Urothelium cell line (cell line): ENCODE results near the gene ACSM2A.
"Not testable (repeated sequence)": the region's sequence is repeated elsewhere in the genome, so short reads cannot be mapped to it uniquely, and the experiment has no call there.

Source experiments
- DNase-seq: peaks from one replicate; pipeline ENCODE4 v3.0.0; 2011; ENCODE audit warnings: low spot score, mixed read lengths
- FAIRE-seq: peaks from 2 replicates; lab custom pipeline; 2011; peaks lifted over from hg19 to GRCh38; lab: Jason Lieb, UNC

ACSM2A gene, protein sequence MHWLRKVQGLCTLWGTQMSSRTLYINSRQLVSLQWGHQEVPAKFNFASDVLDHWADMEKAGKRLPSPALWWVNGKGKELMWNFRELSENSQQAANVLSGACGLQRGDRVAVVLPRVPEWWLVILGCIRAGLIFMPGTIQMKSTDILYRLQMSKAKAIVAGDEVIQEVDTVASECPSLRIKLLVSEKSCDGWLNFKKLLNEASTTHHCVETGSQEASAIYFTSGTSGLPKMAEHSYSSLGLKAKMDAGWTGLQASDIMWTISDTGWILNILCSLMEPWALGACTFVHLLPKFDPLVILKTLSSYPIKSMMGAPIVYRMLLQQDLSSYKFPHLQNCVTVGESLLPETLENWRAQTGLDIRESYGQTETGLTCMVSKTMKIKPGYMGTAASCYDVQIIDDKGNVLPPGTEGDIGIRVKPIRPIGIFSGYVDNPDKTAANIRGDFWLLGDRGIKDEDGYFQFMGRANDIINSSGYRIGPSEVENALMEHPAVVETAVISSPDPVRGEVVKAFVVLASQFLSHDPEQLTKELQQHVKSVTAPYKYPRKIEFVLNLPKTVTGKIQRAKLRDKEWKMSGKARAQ

DNA sequence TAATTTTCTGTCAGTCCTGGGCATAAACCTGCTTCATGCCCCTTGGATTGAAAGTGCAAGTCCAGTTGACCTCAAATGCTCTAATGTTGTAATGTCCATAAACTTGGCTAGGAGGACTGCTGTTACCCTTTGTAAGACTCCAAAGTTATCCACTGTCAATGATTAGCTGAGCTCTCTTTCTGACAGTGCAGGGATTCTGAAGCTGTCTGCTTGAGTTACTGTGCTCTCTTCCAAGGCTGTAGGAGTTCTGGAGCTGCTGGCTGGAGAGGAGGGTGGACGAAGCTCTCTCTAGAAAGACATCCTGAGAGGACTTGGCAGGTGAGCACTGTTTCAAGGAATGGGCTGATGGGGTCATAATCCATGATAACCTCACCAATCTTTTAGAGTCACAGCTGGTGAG, at the start of gene ACSM2A:
TSS of gene ACSM2A (plus strand) at position 158 of the 400 bp plus-strand sequence. CDS start 8,594 bp downstream, outside the sequence.
- FAIRE-seq, DNase-seq: not testable (repeated sequence)

DNA sequence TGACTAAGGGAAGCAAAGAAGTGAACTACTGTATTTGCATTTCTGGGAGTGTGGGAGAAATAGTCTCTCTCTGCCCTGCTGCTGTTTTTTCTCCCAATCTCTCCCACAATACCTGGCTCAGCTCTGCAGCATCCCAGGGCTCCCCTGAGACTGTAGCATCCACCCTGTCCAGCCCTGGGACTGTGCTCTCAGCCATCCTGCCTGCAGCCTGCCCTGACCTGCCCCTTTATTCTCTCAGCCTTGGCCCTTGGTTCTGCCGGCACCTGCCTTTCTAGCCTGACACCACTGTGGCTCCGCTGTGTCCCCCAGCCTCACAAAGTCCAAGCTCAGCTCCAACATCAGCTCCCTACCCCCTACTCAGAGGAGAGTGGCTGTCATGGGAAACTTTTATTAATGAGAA, 48.7 kb upstream of the ACSM2A start:
- no peak for DNase-seq
- FAIRE-seq = no peak

DNA sequence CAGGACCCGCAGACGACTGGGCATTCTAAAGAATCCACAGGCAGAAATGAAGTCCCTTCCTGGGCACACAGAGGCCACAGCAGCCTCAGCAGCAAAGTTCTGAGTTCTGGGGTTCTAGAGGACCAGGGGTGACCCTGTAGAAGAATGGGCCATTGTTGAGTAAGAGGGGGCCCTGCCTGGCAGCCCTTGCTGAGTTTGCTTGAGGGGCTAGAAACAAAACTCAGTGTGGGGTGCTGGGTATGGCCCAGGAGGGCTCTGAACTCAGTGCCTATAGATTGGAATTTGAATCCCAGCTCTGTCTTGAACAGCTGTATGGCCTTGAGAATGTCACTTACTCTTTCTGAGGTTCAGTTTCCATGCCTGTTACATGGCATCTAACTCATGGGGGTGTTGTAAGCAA, 46.7 kb upstream of the ACSM2A start, which contains the start of gene PDILT:
TSS of gene PDILT (minus strand) at position 101 of the 400 bp plus-strand sequence. CDS start 5,437 bp downstream, outside the sequence.
- FAIRE-seq (no peak), DNase-seq (no peak)

DNA sequence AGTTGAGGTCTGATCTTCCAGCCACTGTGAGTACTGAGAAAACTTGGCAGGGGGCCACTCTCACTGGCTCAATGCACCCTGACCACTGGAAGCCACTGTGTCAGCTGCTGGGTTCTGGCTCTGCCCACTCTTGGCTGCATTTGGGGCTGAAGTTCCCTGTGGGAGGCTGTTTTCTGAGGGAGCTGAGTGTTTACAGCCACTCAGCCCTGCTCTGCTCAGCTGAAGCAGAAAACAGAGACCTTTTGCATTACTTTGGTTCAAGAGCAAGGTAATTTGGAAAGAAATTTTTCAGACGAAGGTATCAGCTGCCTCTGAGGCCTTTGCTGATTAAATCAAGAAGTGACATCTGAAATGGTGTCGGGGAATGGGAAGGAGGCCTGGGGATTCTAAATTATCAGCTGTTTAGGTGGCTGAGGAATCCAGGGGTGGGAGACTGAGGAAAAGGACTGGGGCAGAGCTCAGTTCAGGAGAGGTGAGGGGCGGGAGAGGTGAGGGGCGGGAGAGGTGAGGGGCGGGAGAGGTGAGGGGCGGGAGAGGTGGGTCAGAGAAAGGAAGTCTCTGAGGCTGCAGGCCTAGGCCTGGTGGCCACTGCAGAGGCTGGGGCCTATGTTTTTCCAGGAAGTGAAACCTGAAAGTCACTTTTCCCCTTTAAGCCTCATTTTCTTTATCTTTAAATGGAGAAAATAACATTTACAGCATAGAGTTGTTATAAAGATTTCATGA, 41.8 kb upstream of the ACSM2A start, which contains the start of gene ACSM5:
TSS of gene ACSM5 (plus strand) at position 137 of the 723 bp plus-strand sequence. CDS start 1,951 bp downstream, outside the sequence.
- FAIRE-seq = no peak

DNA sequence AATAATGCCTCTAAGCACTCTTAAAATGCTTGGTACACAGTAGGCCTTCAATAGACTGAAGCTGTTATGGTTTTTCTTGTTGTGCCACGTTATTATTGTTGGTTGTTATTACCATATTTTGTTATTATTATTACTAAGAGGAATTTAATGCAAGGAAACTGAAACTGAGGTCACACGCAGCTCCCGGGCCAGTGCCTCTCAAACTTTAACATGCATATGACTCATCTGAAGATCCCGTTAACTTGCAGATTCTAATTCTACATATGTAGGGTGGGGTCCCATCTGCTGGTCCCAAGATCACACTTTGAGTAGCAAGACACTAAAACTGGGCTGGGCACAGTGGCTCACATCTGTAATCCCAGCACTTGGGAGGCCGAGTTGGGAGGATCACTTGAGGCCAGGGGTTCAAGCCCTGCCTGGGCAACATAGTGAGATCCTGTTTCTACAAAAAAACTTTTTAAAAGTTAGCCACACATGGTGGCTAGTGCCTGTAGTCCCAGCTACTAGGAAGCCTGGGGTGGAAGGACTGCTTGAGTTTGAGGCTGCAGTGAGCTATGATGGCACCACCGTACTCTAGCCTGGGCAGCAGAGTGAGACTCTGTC, 41.1 kb upstream of the ACSM2A start:
- FAIRE-seq (no peak), DNase-seq (no peak)

More for the DNA sequence above, 41.8 kb upstream of the ACSM2A start, which contains the start of gene ACSM5:
- peak; percentile 10 for DNase-seq

DNA sequence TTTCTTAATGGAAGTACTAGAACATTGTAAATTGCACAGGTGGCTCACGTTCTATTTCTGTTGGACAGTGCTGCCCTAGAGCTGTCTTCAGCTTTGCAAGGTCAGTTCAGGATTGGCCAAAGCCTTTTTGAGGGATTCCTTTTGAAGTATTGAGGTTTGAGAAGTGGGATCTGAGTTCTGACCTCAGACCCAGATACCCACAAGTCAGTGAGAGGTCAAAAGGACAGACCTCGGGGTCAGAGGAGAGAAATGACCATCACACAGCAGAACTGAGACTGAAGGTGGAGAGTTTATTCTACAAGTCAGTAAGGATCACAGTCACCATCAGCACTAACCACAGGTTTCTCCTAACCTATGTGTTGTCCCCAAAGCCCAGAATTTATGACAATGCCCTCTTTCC, 40.3 kb upstream of the ACSM2A start:
- no peak for FAIRE-seq
- no peak for DNase-seq

DNA sequence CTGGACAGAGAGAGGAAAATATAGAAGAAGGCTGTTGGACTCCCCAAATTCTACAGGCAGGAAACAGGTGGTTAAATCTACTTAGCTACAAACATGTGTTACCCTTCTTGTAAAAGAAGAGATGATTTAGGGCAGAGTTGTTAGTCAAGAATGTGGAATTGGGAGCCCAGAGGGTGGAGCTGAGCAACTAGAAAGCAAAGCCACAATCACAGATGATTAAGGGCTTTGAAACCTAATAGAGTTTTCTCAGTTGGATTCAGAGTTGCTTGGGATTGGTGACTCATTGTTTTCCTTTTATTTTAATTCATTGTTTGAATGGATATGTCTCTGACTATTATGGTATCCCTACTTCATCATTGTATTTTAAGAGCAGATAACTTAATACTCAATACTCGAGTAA, 35.8 kb upstream of the ACSM2A start:
- FAIRE-seq = no peak
- peak; percentile 14 for DNase-seq

DNA sequence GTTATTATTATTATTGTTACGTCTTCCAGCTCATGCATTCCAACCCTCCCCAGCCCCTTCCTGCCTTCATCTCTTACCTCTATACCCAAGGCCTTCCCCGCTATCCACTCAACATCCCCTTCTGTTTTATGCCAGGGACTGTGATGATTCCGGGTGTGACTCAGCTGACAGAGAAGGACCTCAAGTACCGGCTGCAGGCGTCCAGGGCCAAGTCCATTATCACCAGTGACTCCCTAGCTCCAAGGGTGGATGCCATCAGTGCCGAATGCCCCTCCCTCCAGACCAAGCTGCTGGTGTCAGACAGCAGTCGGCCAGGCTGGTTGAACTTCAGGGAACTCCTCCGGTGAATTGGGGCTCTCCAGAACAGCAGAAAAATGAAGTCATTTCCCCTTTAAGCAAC, 32.2 kb upstream of the ACSM2A start:
- not testable (repeated sequence) for DNase-seq, FAIRE-seq

DNA sequence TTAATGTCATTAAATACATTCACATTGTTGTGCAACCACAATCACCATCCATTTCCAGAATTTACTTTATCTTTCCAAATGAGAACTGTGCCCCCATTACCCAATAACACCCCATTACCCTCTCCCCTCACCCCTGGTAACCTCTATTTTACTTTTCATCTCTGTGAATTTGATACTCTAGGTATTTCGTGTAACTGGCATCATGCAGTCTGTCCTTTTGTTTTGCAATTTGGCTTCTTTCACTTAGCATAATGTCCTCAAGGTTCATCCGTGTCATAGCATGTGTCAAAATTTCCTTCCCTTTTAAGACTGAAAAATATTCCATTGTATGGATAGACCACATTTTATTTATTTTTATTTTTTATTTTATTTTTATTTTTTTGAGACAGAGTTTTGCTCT, 29.6 kb upstream of the ACSM2A start:
- not testable (repeated sequence) for FAIRE-seq, DNase-seq

DNA sequence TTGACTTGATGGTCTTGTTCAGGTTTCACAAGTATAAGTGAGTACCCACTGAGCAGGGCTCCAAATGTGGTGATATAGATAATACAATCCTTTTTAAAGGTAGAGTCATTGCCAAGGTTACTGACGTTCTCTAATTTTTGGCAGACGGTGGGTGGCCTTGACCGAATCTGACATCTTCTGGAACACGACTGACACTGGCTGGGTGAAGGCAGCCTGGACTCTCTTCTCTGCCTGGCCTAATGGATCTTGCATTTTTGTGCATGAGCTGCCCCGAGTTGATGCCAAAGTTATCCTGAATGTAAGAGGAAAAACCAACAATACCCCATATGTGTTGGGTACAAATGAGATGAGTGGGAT, 27.6 kb upstream of the ACSM2A start:
- not testable (repeated sequence) for DNase-seq, FAIRE-seq

DNA sequence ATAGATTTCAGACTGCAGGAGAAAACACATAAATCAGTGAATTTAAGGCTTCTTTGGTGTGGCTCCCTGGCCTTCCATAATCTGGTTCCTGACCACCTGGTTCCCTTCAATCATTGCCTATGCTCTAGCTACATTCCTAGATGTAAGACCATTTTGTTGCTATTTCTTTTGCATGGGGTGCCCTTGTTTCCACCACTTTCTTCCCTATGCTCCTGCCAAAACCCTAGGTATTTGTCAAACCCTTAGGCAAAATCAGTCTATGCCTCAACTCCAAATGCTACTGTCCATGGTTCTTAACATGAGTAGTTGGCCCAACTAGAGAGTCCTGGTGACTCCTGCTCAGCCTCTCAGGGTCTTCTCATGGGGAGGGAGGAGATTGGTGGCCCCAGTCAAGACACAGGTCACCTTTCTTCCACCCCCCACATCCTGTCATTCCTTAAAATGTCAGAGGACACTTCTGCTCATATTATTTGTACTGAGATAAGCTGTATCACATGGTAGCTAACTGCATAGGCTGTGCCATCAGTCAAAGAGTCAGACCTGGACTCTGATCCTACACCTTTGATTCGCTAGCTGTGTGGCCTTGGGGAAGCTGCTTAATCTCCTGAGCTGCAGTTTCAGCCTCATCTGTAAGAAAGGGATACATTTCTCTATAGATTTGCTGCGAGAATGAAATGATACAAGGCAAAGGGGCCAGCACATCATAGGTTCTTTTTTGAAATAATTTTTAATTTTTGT, 27.0 kb upstream of the ACSM2A start:
- DNase-seq (no peak), FAIRE-seq (no peak)

DNA sequence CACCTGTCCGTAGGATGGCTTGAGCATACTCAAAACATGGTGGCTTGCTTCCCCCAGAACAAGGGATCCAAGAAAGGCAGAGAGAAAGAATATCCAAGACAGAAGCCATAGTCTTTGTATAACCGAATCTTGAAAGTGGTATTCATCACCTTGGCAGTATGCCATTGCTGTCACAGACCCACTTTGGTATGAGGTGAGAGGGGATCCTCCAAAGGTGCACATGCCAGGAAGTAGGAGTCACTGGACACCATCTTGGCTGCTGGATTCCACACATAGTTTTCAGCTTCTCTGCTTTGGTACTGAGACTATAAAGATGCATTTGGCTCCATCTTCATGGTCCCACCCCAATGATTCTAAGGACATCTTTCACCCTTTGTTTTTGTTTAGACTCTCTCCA, 23.9 kb upstream of the ACSM2A start:
- DNase-seq = peak; percentile 27
- not testable (repeated sequence) for FAIRE-seq

DNA sequence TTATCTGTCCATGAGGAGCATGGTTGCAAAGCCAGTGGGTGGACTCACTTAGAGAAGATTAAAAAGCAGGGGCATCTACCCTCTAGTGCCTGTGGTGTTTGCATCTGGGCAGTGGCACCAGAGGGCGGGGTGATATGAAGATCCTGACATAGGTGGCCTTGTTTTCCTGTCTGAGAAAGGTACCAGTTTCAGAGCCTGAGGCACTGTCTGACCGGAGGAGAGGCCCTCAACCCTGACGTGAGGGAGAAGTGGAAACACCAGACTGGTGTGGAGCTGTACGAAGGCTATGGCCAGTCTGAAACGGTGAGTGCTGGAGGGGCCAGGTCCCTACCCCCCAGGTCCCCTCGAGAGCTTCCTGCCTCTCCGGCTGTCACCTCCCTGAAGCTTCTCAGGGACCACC, 21.8 kb upstream of the ACSM2A start:
- FAIRE-seq, DNase-seq: not testable (repeated sequence)

DNA sequence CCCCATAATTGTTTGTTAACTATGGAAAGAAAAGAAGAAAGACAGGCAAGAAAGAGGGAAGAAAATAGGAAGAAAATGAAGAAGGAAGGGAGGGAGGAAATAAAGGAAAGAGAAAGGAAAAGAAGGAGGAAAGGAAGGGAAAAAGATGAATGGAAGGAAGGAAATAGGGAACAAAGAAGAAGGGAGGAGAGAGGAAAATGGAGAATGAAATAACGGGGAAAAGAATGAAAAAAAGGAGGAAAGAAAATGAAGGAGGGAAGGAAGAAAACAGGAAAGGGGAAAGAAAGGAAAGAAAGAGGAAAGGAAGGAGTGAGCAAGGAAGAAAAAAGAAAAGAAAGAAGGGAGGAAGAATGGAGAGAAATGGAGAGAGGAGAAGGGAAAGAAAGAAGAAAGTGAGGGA, 20.8 kb upstream of the ACSM2A start:
- FAIRE-seq, DNase-seq: not testable (repeated sequence)

DNA sequence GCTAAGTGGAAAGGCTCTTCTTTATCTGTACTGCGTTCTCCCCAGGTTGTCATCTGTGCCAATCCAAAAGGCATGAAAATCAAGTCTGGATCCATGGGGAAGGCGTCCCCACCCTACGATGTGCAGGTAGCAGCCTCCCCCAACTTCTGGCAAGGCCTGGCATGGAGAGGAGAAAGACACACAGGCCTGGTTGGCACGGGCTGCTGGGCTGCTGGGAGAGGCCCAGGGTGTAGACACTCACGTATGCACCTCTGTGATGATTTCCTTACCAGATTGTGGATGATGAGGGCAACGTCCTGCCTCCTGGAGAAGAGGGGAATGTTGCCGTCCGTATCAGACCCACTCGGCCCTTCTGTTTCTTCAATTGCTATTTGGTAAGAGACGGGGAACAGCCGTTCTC, 20.4 kb upstream of the ACSM2A start:
- no peak for DNase-seq
- FAIRE-seq = no peak

DNA sequence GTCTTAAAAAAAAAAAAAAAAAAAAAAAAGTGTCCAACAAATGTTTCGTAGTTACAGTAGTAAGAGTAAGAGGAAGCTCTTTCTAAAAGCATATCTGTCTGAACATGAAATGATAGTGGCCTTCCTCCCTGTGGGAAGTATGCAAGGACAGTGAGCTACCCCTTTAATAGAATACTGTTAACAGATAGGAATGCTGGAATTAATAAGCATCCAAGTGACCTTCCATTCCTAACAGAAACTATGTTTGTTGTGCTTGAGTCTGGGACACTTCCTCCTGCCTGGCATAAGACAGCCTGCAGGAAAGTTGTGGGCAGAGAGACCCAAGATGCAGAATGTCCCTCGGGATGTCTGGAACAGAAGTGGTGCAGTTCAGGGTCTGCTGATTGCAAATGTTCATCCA, 12.4 kb upstream of the ACSM2A start:
- not testable (repeated sequence) for DNase-seq, FAIRE-seq

DNA sequence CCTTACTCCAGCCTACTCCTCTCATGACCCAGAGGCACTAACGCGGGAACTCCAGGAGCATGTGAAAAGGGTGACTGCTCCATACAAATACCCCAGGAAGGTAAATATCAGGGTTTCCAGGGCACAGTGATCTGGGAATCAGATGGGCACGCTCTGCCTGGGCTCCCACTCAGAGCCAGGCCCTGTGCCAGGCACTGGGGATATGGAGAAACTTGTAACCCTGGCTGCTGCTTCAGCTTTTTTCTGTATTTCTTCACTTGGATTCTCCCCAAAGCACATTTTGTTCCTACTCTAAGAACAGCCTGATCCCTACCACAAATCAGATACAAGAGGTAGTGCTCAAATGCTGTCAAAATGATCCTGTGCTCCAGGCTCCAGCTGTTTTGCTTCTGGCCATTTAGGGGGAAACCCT, 11.5 kb upstream of the ACSM2A start:
- FAIRE-seq, DNase-seq: not testable (repeated sequence)

DNA sequence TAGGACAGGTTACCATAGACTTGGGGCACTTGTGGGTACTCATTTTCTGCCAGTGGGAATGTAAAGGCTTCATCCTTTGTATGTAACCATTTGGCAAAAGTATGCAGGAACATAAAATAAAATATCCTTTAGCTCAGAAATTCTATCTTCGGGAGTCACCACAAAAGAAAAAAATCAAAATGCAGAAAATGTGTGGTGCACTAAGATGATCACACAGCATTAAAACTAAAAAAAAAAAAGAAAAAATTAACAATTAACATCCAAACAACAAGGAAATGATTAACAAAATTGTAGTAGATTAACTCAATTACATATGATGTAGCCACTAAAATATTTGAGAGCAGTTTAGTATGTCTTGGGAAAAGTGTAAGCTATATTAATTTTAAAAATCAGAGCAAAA, 10.6 kb upstream of the ACSM2A start:
- DNase-seq, FAIRE-seq: not testable (repeated sequence)

DNA sequence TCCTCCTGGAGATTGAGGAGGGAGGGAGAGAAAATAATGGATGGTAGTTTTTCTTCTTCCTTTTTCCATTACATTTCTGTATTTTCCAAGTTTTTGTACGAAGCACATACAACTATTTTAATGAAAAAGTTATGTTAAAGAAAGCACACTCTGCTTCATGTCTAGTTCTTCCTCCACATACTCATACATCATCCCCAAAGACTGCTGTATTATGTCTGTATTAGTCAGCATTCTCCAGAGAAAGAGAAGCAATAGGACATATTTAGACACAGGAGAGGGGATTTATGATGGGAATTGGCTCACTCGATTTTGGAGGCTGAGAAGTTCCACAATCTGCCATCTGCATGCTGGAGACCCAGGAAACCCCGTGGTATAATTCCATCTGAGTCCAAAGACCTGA, 10.1 kb upstream of the ACSM2A start:
- FAIRE-seq (no peak), DNase-seq (no peak)

DNA sequence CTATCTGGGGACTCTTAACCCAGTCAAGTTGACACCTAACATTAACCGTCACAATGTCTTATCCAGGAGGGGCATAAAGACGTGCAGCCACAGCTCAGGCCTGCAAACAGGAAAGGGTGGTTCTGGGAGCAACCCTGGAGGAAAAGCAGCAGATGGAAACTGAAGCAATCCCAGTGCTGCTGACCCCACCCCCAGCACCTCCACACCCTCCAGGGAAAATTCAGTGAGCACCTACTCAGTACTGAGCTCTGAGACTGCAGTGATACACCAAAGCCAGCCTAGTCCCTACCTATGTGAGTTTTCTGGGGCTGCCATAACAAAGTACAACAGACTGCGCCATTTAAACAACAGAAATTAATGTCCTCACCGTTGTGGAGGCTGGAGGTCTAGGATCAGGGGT, 9.5 kb upstream of the ACSM2A start:
- DNase-seq, FAIRE-seq: not testable (repeated sequence)
